ENCODE measurements around the gene RAP1GAP2. TPM values are rescaled to one million over a fixed set of nuclear protein-coding genes. Genes with fewer than 3 reads are reported as not detected.

RAP1GAP2 gene
- total RNA-seq, 2 experiments from 2014 or later: not detected

GRCh38 chr17:3008336-3009288 lies 212.4 kb downstream of the RAP1GAP2 start:
- Mint-ChIP-seq H3K27me3 (no peaks in the 10 kb centered on the region), H3K9me3 (no peaks in the 10 kb centered on the region), H3K27ac (no peak overlapping the region), H3K36me3 (no peaks in the 10 kb centered on the region), H3K4me3 (no peak overlapping the region), H3K4me1 (peaks cover 10% of the 10 kb centered on the region)
- no peak for DNase-seq

- no peak overlapping the region for H3K27ac Mint-ChIP-seq
- no peak for DNase-seq
- peaks cover 9% of the 10 kb centered on the region for H3K4me1 Mint-ChIP-seq
- H3K4me3 Mint-ChIP-seq: no peak overlapping the region
- H3K36me3 Mint-ChIP-seq: no peaks in the 10 kb centered on the region
- no peaks in the 10 kb centered on the region for H3K27me3 Mint-ChIP-seq
- H3K9me3 Mint-ChIP-seq: no peaks in the 10 kb centered on the region
Observed at GRCh38 chr17:3009411-3009920, 213.2 kb downstream of the RAP1GAP2 start.

GRCh38 chr17:3011891-3012290 lies 215.7 kb downstream of the RAP1GAP2 start:
- no peaks in the 10 kb centered on the region for H3K36me3 Mint-ChIP-seq
- no peaks in the 10 kb centered on the region for H3K27me3 Mint-ChIP-seq
- no peak overlapping the region for H3K27ac Mint-ChIP-seq
- H3K9me3 Mint-ChIP-seq: no peaks in the 10 kb centered on the region
- no peak overlapping the region for H3K4me3 Mint-ChIP-seq
- no peaks in the 10 kb centered on the region for H3K4me1 Mint-ChIP-seq
- no peak for DNase-seq

- Mint-ChIP-seq H3K4me3 (no peak overlapping the region), H3K27me3 (no peaks in the 10 kb centered on the region), H3K4me1 (no peaks in the 10 kb centered on the region), H3K36me3 (no peaks in the 10 kb centered on the region), H3K9me3 (no peaks in the 10 kb centered on the region), H3K27ac (no peak overlapping the region)
- peak; percentile 51 for DNase-seq
Observed at GRCh38 chr17:3012926-3013581, 216.8 kb downstream of the RAP1GAP2 start.

- no peaks in the 10 kb centered on the region for H3K9me3 Mint-ChIP-seq
- no peak overlapping the region for H3K4me3 Mint-ChIP-seq
- no peak for DNase-seq
- peaks cover 2% of the 10 kb centered on the region for H3K36me3 Mint-ChIP-seq
- no peaks in the 10 kb centered on the region for H3K4me1 Mint-ChIP-seq
- no peaks in the 10 kb centered on the region for H3K27me3 Mint-ChIP-seq
- H3K27ac Mint-ChIP-seq: no peak overlapping the region
Observed at GRCh38 chr17:3015890-3016289, 219.7 kb downstream of the RAP1GAP2 start.

- H3K36me3 Mint-ChIP-seq: peaks cover 21% of the 10 kb centered on the region
- no peak for DNase-seq
- no peaks in the 10 kb centered on the region for H3K4me1 Mint-ChIP-seq
- H3K4me3 Mint-ChIP-seq: no peak overlapping the region
- H3K27me3 Mint-ChIP-seq: no peaks in the 10 kb centered on the region
- H3K27ac Mint-ChIP-seq: no peak overlapping the region
- peaks cover 12% of the 10 kb centered on the region for H3K9me3 Mint-ChIP-seq
Observed at GRCh38 chr17:3017936-3018335, 221.7 kb downstream of the RAP1GAP2 start.

- H3K9me3 Mint-ChIP-seq: peaks cover 22% of the 10 kb centered on the region
- H3K27ac Mint-ChIP-seq: no peak overlapping the region
- no peak overlapping the region for H3K4me3 Mint-ChIP-seq
- DNase-seq: no peak
- H3K27me3 Mint-ChIP-seq: no peaks in the 10 kb centered on the region
- peaks cover 31% of the 10 kb centered on the region for H3K36me3 Mint-ChIP-seq
- no peaks in the 10 kb centered on the region for H3K4me1 Mint-ChIP-seq
Observed at GRCh38 chr17:3019761-3020160, 223.5 kb downstream of the RAP1GAP2 start.

GRCh38 chr17:3020381-3020780 lies 224.1 kb downstream of the RAP1GAP2 start:
- H3K27ac Mint-ChIP-seq: no peak overlapping the region
- H3K9me3 Mint-ChIP-seq: peaks cover 22% of the 10 kb centered on the region
- peaks cover 31% of the 10 kb centered on the region for H3K36me3 Mint-ChIP-seq
- H3K27me3 Mint-ChIP-seq: no peaks in the 10 kb centered on the region
- H3K4me1 Mint-ChIP-seq: no peaks in the 10 kb centered on the region
- no peak overlapping the region for H3K4me3 Mint-ChIP-seq
- no peak for DNase-seq

GRCh38 chr17:3022197-3022596 lies 226.0 kb downstream of the RAP1GAP2 start:
- no peaks in the 10 kb centered on the region for H3K27me3 Mint-ChIP-seq
- no peaks in the 10 kb centered on the region for H3K4me1 Mint-ChIP-seq
- H3K9me3 Mint-ChIP-seq: peaks cover 22% of the 10 kb centered on the region
- no peak overlapping the region for H3K4me3 Mint-ChIP-seq
- H3K36me3 Mint-ChIP-seq: peaks cover 31% of the 10 kb centered on the region
- H3K27ac Mint-ChIP-seq: no peak overlapping the region
- no peak for DNase-seq

- H3K36me3 Mint-ChIP-seq: peaks cover 31% of the 10 kb centered on the region
- H3K9me3 Mint-ChIP-seq: peaks cover 22% of the 10 kb centered on the region
- no peak for DNase-seq
- no peak overlapping the region for H3K27ac Mint-ChIP-seq
- H3K4me1 Mint-ChIP-seq: no peaks in the 10 kb centered on the region
- H3K27me3 Mint-ChIP-seq: no peaks in the 10 kb centered on the region
- no peak overlapping the region for H3K4me3 Mint-ChIP-seq
Observed at GRCh38 chr17:3024346-3024745, 228.1 kb downstream of the RAP1GAP2 start.

- Mint-ChIP-seq H3K27ac (no peak overlapping the region), H3K4me3 (no peak overlapping the region), H3K9me3 (peaks cover 22% of the 10 kb centered on the region), H3K4me1 (no peaks in the 10 kb centered on the region), H3K36me3 (peaks cover 31% of the 10 kb centered on the region), H3K27me3 (no peaks in the 10 kb centered on the region)
- no peak for DNase-seq
Observed at GRCh38 chr17:3025421-3026124, 229.3 kb downstream of the RAP1GAP2 start.

GRCh38 chr17:3026125-3026855 lies 230.1 kb downstream of the RAP1GAP2 start:
- Mint-ChIP-seq H3K27me3 (no peaks in the 10 kb centered on the region), H3K4me1 (no peaks in the 10 kb centered on the region), H3K36me3 (peaks cover 24% of the 10 kb centered on the region), H3K27ac (no peak overlapping the region), H3K4me3 (no peak overlapping the region), H3K9me3 (peaks cover 22% of the 10 kb centered on the region)
- no peak for DNase-seq

GRCh38 chr17:3026856-3027751 lies 230.9 kb downstream of the RAP1GAP2 start:
- DNase-seq: no peak
- Mint-ChIP-seq H3K27ac (no peak overlapping the region), H3K4me3 (no peak overlapping the region), H3K36me3 (peaks cover 16% of the 10 kb centered on the region), H3K9me3 (peaks cover 16% of the 10 kb centered on the region), H3K27me3 (no peaks in the 10 kb centered on the region), H3K4me1 (no peaks in the 10 kb centered on the region)

All from activated naive CD8-positive, alpha-beta T cell treated with anti-CD3 and anti-CD28 coated beads for 36 hours (primary cell).